NB4 (cell line): ENCODE results near the gene NOTCH1.

Experiments used
- DNase-seq: peaks from one replicate; pipeline ENCODE4 v3.0.0; 2010; ENCODE audit warnings: low read depth
- H3K4me3 ChIP-seq: one replicate; pipeline ENCODE4 v1.5.1; 2011; ENCODE audit warnings: mild to moderate bottlenecking, low read depth, low read length, moderate library complexity
- CTCF ChIP-seq: IDR thresholded peaks from one replicate; pipeline ENCODE4 v1.5.1; 2012; ENCODE audit warnings: low read depth, low read length
- MYC ChIP-seq: IDR thresholded peaks from 2 replicates; pipeline ENCODE4 v1.6.1; 2011; ENCODE audit warnings: low read depth, low read length
- POLR2A ChIP-seq: IDR thresholded peaks from 2 replicates; pipeline ENCODE4 v1.6.1; 2011; ENCODE audit warnings: mild to moderate bottlenecking; ENCODE audit not compliant: insufficient read length; ENCODE audit errors: extremely low read depth
- TF ChIP-seq, protein P1 (sequence below): IDR thresholded peaks from 2 replicates; pipeline ENCODE4 v1.6.1; 2011; ENCODE audit warnings: low read depth, low read length

NOTCH1 gene

DNA sequence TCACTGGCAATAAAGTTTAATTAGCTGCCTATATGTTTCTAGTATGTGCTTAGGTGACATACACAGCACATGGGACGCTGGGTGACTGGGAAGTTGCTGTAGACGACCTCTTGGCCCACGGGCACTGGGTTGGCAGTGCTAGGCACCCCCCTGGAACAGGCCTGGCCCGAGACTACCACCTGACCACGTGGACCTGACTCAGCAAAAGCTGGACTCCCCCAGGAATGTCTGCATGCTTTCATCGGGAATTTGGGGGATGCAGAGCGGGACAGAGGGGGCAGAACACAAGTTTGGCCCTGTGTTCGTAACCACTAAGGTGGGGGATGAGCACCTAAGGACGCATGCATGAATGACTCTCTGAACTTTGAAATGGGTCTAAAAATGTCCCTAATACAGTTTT is 89.6 kb downstream of the NOTCH1 start:
- TF ChIP-seq, protein P1, sequence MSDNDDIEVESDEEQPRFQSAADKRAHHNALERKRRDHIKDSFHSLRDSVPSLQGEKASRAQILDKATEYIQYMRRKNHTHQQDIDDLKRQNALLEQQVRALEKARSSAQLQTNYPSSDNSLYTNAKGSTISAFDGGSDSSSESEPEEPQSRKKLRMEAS: no peak
- no peak for TF ChIP-seq POLR2A
- TF ChIP-seq CTCF: no peak
- TF ChIP-seq MYC: no peak
- no peak overlapping the region for H3K4me3 ChIP-seq
- DNase-seq: no peak

DNA sequence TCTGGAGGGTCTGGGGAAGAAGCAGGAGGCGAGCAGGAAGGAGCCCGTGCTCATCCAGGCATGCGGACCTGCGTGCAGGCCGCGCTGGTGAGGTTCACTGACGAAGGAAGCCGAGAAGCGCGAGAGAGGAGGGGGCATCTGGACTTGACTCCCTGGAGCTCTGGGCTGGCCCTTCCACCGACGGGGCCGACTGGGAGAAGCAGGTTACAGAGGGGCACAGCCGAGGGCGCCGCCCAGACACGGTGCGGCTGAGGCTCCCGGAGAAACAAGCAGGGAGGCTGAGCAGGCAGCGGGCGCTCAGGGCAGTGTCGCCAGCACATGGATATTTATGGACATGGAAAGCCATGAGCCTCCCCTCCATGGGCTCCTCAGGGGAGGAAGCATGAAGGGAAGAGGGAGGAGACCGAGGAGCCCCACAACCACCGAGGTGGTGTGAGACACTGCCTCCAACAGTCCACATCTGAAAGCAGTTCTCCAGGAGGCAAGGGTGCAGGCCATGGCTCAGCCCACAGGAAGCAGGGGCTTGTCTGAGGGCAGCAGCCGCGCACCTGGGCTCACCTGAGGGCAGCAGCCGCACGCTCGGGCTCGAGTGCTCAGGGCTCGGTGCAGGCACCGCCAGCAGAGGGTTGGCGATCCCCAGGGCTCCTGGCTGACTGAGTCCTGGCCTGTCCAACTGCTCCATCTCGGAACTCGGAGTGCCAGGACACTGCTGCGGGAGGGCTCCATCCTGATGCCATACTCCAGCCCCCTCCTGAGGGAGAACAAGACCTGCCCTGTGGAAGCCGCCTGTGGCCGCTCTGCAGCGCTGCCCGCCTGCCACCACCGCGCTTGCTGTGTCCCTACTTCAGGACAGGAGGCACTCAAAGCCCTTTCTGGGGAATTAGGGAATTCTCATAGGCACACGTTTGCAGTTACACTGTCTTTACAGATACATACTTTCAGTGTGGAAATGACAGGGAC is 90.5 kb downstream of the NOTCH1 start:
- no peak overlapping the region for H3K4me3 ChIP-seq
- TF ChIP-seq, protein P1: no peak
- TF ChIP-seq MYC (no peak), CTCF (no peak), POLR2A (no peak)
- no peak for DNase-seq

DNA sequence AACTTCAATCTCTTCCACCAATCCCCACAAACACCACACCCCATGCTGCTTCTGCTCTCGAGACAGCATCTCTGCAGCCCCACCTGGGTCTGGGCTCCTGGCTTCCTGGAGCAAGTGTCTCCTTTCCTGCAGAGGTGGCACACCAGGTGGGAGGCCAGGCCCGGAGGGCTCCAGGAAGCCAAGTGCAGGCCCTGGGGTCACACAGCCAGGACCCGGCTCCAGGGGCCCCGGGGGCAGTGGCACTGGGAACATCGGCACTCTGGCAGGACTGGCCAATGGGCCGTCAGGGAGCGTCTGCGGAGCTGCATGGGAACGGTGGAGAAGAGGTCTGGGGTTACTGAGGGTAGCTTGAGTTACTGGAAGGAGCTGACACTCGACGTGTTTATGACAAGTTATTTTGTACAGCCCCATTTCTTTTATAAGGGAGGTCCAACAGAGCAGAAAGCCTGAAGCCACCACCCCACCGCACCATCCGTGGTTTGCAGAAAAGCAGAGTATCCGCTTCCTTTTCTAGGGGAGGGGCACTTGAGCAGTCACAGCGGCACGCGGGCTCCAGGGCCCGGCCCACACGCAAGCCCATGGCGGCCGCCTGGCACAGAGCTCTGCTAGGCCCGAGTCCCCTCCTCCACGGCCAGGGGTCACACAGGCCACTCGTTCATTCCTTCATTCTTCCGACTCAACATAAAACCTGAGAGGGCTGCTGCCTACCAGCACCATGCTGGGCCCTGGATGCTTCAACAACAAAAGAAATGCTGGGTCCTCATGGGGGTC is 91.6 kb downstream of the NOTCH1 start:
- TF ChIP-seq MYC: no peak
- TF ChIP-seq CTCF: no peak
- DNase-seq: no peak
- H3K4me3 ChIP-seq: no peak overlapping the region

DNA sequence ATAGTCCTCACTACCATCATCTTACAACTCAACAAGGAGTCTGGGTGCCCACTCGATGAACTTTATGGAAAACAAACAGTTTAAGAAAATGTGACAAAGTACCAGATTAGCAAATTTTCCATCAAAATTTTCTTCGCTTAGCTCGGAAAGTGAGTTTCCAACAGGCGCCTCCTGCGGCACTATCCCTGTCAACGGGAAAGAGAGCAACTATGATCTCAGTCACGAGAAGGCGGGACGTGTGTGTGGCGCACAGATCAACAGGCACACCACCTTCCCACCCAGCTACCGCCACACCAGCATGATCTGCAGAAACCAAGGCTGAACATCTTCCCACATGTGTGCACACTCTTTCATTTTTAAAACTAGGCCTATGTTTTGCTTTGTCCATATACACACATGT is 92.5 kb downstream of the NOTCH1 start:
- no peak for TF ChIP-seq MYC
- no peak for TF ChIP-seq CTCF
- TF ChIP-seq, protein P1: no peak
- no peak for TF ChIP-seq POLR2A
- no peak overlapping the region for H3K4me3 ChIP-seq
- no peak for DNase-seq

DNA sequence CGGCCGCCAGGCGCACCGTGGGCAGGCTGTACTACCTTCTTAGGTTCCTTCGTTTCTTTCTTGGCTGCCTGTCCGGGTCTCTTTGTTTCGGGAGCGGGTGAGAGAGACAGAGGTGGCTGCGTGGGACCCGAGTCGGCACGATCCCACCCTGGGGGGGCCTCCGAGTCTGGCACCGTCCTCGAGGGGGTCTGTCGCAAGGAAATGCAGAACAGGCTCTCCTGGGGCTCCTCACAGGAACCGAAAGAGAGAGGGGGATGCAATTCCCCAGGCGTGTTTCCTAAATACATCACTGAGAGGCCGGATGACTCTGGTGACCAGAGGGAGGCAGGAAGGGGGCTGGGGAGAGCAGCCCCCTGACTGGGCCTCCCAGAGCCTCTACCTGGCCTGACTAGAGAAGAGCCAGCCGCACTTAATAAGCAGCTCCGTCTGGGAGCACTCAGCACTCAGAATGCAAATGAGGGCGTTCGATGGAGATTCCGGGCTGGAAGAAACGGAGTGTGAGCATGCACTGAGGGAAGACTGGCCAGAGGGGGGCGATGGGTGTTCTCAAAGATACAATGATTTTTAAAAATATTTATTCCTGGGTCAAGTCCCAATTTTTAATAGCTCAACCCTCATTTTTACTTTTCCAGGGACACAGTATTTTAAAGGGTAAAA is 94.5 kb downstream of the NOTCH1 start:
- TF ChIP-seq POLR2A: no peak
- no peak for TF ChIP-seq CTCF
- no peak for DNase-seq
- no peak overlapping the region for H3K4me3 ChIP-seq
